GM12874 (cell line): ENCODE data around the gene RFX3.

Experiments used
- TF ChIP-seq, protein P1 (sequence below): IDR thresholded peaks from 2 replicates; pipeline ENCODE4 v1.5.1; 2011; ENCODE audit warnings: low read depth, mild to moderate bottlenecking, control low read depth, low read length, moderate library complexity; ENCODE audit not compliant: insufficient read depth

Gene RFX3

DNA sequence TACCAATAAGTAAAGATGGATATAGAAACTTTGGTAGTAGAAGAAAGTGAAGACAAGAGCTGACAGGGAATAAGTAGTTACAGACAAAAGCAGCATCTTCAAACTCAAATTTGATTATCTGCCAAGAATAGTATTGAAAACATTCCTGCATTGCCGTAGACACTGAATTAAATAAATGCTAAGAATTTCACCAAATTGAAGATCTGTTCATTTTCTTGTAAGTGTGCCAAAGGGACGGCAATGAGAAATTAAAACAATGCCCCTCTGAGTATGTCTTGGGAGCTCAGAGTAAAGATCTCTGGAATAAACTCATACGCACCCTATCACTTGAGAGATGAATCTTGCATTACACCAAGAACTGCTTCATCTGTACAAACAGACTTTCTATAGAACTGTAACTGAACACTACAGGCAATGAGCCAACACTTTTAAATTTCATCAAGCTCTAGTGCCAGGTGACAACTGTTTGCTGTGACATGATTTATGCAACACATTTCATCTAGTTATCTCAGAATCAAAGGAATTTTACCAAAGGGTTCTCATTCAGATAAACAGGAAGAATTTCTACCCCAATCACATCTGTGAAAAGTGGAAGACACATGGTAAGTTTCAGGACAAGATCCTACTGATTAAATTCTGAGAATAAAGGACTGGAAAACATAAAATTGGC lies 66.9 kb downstream of the RFX3 start:
- TF ChIP-seq, protein P1, sequence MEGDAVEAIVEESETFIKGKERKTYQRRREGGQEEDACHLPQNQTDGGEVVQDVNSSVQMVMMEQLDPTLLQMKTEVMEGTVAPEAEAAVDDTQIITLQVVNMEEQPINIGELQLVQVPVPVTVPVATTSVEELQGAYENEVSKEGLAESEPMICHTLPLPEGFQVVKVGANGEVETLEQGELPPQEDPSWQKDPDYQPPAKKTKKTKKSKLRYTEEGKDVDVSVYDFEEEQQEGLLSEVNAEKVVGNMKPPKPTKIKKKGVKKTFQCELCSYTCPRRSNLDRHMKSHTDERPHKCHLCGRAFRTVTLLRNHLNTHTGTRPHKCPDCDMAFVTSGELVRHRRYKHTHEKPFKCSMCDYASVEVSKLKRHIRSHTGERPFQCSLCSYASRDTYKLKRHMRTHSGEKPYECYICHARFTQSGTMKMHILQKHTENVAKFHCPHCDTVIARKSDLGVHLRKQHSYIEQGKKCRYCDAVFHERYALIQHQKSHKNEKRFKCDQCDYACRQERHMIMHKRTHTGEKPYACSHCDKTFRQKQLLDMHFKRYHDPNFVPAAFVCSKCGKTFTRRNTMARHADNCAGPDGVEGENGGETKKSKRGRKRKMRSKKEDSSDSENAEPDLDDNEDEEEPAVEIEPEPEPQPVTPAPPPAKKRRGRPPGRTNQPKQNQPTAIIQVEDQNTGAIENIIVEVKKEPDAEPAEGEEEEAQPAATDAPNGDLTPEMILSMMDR: no peak

DNA sequence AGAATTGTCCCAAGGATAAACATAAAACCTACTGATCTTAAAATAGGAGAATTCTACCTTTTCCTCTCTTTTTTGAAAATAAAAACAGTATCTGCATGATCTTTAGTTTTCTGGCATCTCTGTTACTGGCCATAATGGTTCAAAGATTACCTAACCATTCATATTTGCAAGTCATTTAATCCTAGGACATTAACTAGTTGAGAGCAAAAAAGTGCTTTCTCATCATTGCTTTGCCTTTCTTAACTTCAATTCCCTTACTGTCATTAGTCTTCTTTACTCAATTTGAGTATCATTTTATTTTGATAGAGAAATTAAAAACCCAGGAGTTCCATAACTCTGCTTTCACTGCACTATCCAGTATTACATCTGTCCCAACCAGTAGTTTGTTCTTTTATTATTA lies 68.6 kb downstream of the RFX3 start:
- TF ChIP-seq, protein P1: no peak

DNA sequence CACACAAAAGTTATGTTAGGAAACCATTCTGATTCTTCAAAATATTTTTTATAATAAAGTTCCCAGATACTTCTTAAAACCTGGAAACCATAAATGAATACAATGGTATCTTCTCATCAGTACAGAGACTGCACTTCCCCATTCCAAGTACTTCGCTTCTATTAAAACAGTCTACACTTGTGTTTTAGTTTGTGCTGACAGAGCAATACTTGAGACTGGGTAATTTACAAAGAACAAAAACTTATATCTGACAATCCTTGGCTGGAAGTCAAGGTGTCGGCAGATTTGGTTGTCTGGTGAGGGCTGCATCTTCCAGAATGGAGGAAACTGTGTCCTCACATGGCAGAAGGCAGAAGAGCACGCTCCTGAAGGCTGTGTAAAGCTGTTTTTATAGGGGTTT lies 70.1 kb downstream of the RFX3 start:
- TF ChIP-seq, protein P1: no peak

DNA sequence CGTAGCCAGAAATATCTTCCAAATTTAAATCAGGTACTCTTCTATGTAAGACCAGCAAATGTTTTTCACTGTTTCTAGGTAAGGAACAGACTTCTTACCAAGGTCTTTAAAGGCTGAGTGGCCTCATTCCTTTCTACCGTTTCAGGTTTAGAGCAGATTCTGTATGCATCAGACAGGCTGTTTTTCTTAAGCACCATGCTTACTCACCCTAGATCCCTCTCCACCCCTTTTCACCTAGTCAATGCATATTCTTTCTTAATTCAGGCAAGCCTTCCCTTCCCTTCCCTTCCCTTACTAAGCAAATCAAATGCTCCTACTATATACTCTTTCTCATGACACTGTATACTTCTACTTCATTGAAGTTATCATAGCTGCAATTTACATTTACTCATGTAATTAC lies 70.7 kb downstream of the RFX3 start:
- TF ChIP-seq, protein P1: no peak

DNA sequence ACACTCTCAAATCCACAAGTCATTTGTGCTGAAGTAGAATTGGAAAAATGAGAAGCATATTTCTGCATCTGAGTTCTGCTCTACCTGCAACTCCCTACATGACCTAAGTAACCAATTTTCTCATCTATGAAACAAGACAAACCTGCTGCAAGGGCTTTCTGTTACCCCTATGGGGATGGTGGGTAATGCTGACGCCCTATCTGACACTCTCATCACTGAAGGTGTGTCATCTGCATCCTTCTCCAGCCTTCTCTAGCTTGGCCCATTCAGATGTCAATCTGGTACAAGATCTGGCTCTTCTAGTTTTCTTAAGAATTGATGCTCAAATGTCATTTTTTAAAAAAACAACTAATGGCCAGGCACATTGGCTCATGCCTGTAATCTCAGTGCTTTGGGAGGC lies 73.8 kb downstream of the RFX3 start:
- TF ChIP-seq, protein P1: no peak

DNA sequence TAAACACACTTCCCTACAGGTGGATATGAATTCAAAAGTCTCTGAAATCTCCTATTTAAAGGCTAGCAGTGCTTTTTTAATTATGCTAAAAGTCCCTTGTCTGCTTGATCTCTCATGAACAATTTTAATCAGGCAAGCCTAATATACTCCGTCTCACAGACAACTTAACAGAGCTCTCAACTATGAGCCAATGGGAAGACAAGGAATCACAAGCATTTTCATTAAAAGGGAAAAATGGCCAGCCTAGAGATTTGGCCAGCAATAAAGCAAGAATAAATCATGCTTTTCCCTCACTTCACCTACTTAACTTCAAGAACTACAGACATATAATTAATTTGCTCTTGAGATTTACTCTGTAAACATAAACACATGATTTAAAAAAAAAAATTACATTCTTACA lies 78.0 kb downstream of the RFX3 start:
- TF ChIP-seq, protein P1: no peak

DNA sequence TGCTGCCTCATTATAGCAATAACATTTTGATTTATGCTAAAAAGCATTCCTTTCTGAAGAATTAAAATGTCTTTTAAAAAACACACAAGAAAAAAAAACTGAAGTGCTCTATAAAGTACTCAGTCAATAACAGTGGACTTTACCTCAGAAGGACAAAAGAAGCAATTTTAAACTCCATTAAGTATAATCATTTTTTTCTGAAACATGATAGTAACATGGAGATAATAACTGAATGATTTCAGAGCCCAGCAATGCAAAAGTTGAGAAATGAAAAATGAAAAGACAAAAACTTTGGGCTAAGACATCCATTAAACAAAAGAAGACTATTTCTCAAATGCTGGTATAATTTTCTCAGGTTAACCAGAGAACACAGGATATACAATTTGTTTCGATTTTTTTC lies 78.7 kb downstream of the RFX3 start:
- TF ChIP-seq, protein P1: no peak
